GM12878 (cell line): ENCODE results near the gene PPP4R1. TPM values are rescaled to one million over a fixed set of nuclear protein-coding genes. Genes with fewer than 3 reads are reported as not detected.

ENCODE experiments used
- ATAC-seq: fragments of 200-7000 bp; cut with Tn5 transposase; 3 replicates; pipeline ENCODE4 v1.9.1; 2020; ENCODE audit warnings: mild to moderate bottlenecking, moderate library complexity
- BruUV-seq: library from RNA; stranded (reverse); fragments of 400-500 nt; replicated peaks from 2 replicates; lab custom pipeline; 2021; lab: Mats Ljungman, UMichigan
- CTCF ChIA-PET: fragments of 300-600 bp; sonication (Branson Sonifier 250); formaldehyde crosslinking; extraction: SDS; loops from one replicate; lab custom pipeline; 2021; ENCODE audit warnings: inconsistent platforms; lab: Yijun Ruan, JAX
- POLR2A ChIA-PET: fragments of 350-600 bp; formaldehyde crosslinking; extraction: SDS; loops from one replicate; lab custom pipeline; 2021; ENCODE audit warnings: inconsistent platforms; lab: Charles Lee
- RAD21 ChIA-PET: fragments of 300-600 bp; sonication (Branson Sonifier 250); formaldehyde crosslinking; loops from one replicate; lab custom pipeline; 2023; ENCODE audit warnings: antibody characterized with exemption; ENCODE audit not compliant: unreplicated experiment; lab: Charles Lee
- SMC1A ChIA-PET: fragments of 300-600 bp; sonication (Branson Sonifier 250); formaldehyde crosslinking; loops from one replicate; lab custom pipeline; 2023; ENCODE audit not compliant: unreplicated experiment, uncharacterized antibody; lab: Charles Lee
- DNase-seq: peaks from one replicate; pipeline ENCODE4 v3.0.0-alpha.2; 2011; ENCODE audit warnings: low read depth, low spot score
- FAIRE-seq: peaks from 3 replicates; lab custom pipeline; 2011; peaks lifted over from hg19 to GRCh38; lab: Jason Lieb, UNC
- H2AFZ ChIP-seq: 2 replicates; pipeline ENCODE4 v1.6.0; 2011; ENCODE audit warnings: low read depth, low read length, control low read depth; ENCODE audit not compliant: control insufficient read depth
- H3K27ac ChIP-seq: 2 replicates; pipeline ENCODE4 v1.5.1; 2011; ENCODE audit warnings: control low read depth; ENCODE audit not compliant: control insufficient read depth, insufficient read depth
- H3K27me3 ChIP-seq, 2 experiments: replicated peaks in 1 of 2; 2 replicates each; pipeline versions ENCODE4 v1.6.0 to v1.6.1; 2011; ENCODE audit warnings: low read length in 1 of 2; ENCODE audit not compliant: control insufficient read depth in 2 of 2, insufficient read depth in 2 of 2
- H3K36me3 ChIP-seq, 2 experiments: 2 replicates each; pipeline ENCODE4 v1.5.1; 2011; ENCODE audit warnings: low read length in 1 of 2; ENCODE audit not compliant: control insufficient read depth in 2 of 2, insufficient read depth in 2 of 2
- H3K4me1 ChIP-seq: 2 replicates; pipeline ENCODE4 v1.6.1; 2011; ENCODE audit warnings: mild to moderate bottlenecking, low read length, moderate library complexity, mixed read lengths; ENCODE audit not compliant: control insufficient read depth, insufficient read depth
- H3K4me2 ChIP-seq: 2 replicates; pipeline ENCODE4 v1.6.0; 2011; ENCODE audit warnings: control low read depth; ENCODE audit not compliant: control insufficient read depth, insufficient read depth
- H3K4me3 ChIP-seq: fragments of 200-600 bp; sonication (generic); 2 replicates; pipeline ENCODE4 v1.5.1; 2016
- H3K79me2 ChIP-seq: 2 replicates; pipeline ENCODE4 v1.6.0; 2011; ENCODE audit warnings: low read length; ENCODE audit not compliant: control insufficient read depth, insufficient read depth
- H3K9ac ChIP-seq: 2 replicates; pipeline ENCODE4 v1.8.0; 2011; ENCODE audit warnings: low read length, control low read depth, mixed read lengths; ENCODE audit not compliant: control insufficient read depth, insufficient read depth
- H3K9me3 ChIP-seq: replicated peaks from 3 replicates; pipeline ENCODE4 v1.5.1; 2011; ENCODE audit warnings: mild to moderate bottlenecking, low read length; ENCODE audit not compliant: control insufficient read depth, insufficient read depth
- H4K20me1 ChIP-seq: 2 replicates; pipeline ENCODE4 v1.6.0; 2011; ENCODE audit not compliant: control insufficient read depth, insufficient read depth
- FOXM1 ChIP-seq: IDR thresholded peaks from 2 replicates; pipeline ENCODE4 v1.6.1; 2012; ENCODE audit warnings: low read depth, mild to moderate bottlenecking, inconsistent platforms, low read length, moderate library complexity
- IRF3 ChIP-seq: fragments of 450-650 bp; IDR thresholded peaks from 2 replicates; pipeline ENCODE4 v1.6.1; 2014; ENCODE audit warnings: mild to moderate bottlenecking
- JUNB ChIP-seq: IDR thresholded peaks from 2 replicates; pipeline ENCODE4 v1.6.1; 2016; ENCODE audit warnings: antibody characterized with exemption, mild to moderate bottlenecking
- NFIC ChIP-seq: IDR thresholded peaks from 2 replicates; pipeline ENCODE4 v1.6.1; 2012; ENCODE audit warnings: low read depth, mild to moderate bottlenecking, inconsistent platforms, low read length, moderate library complexity
- RUNX3 ChIP-seq: IDR thresholded peaks from 2 replicates; pipeline ENCODE4 v1.6.1; 2012; ENCODE audit warnings: low read length, inconsistent platforms
- ZNF24 ChIP-seq: fragments of 450-650 bp; IDR thresholded peaks from 2 replicates; pipeline ENCODE4 v1.6.1; 2017; ENCODE audit warnings: antibody characterized with exemption, mild to moderate bottlenecking
- WGBS: methylation state at CpG from one replicate; pipeline ENCODE4 v1.1.6; 2016; ENCODE audit warnings: low lambda C conversion rate; ENCODE audit not compliant: insufficient replicate concordance, insufficient coverage; ENCODE audit errors: missing lambda C conversion rate; 5-methylcytosine and 5-hydroxymethylcytosine counted together
- in situ Hi-C: fragments of 300-500 bp; cut with MboI; formaldehyde crosslinking; loops from 9 replicates; pipeline ENCODE4 v1.14.3; 2018; ENCODE audit warnings: mixed read lengths
- intact Hi-C: fragments of 100-400 bp; cut with micrococcal nuclease; formaldehyde crosslinking; loops from one replicate; pipeline ENCODE4 v1.14.2; 2022; ENCODE audit not compliant: unreplicated experiment
- polyA plus RNA-seq, 11 experiments: library from polyadenylated mRNA; depleted of rRNA in 4 of 11; unstranded in 6 of 11; stranded (reverse) in 5 of 11; fragments of >200 nt; fragmentation: Nextera tagmentation in 4 of 11; fragmentation: Illumina TruSeq in 1 of 11; extraction: Ambion mirVana in 4 of 11; extraction: Trizol in 1 of 11; gene quantifications; 1 replicate in 1 of 11; 2 replicates in 10 of 11; pipeline versions ENCODE4 v1.2.1 to v1.2.3, GENCODE V29; 2011 to 2016; ENCODE audit warnings: inconsistent platforms in 2 of 11, missing spikeins in 2 of 11, low read depth in 1 of 11
- total RNA-seq, 4 experiments: library from RNA; depleted of rRNA in 3 of 4; stranded (reverse); fragments of >200 nt in 3 of 4; fragmentation: Illumina TruSeq in 1 of 4; extraction: Trizol in 1 of 4; gene quantifications; 2 replicates each; pipeline versions ENCODE4 v1.2.1 to v1.2.3, GENCODE V29; 2013 to 2021

PPP4R1 gene
- total and polyA plus RNA-seq, 10 of the 15 experiments (the other 5 are each of a cell fraction or from before 2014, with no cell fraction given), result 10.9 to 44.4 (median 26.0) TPM

- Histone ChIP-seq H3K4me3 (no peak overlapping the region), H2AFZ (peak overlapping the region; percentile 68), H3K27ac (no peak overlapping the region), H3K79me2 (no peaks in the 10 kb centered on the region)
- RAD21 ChIA-PET, result no interaction called here
- POLR2A ChIA-PET, result no interaction called here
- ATAC-seq, result no peak
- SMC1A ChIA-PET, result interaction anchor here (0.8 to 1.3 kb wide), 2 partner anchors 13 to 32 kb away, joined by 3 read pairs; no protein-coding TSS in a partner anchor
- peak; percentile 79; the same call in 1 of the 2 replicates for TF ChIP-seq ZNF24
- peak; percentile 60 for TF ChIP-seq JUNB
- peak; percentile 34; the same call in 1 of the 2 replicates for TF ChIP-seq RUNX3
- no peak for TF ChIP-seq FOXM1
- no peak for TF ChIP-seq IRF3
- peak; percentile 53; the same call in 1 of the 2 replicates for TF ChIP-seq NFIC
- TF ChIP-seq, all 136 proteins: peak for 4
- FAIRE-seq, result peak; percentile 31
- CTCF ChIA-PET, result no interaction called here
- intact Hi-C loops (no loop called here), in situ Hi-C loops (no loop called here)
- H3K9ac ChIP-seq, result no peak overlapping the region
- H3K9me3 ChIP-seq, result no peaks in the 10 kb centered on the region; the same call in 2 of the 3 replicates
- 0 out of 2 replicates have a peak overlapping the region, but pooled peaks have one; percentile 1 for H3K4me2 ChIP-seq
- no peaks in the 10 kb centered on the region; a peak in 1 of 4 replicates for H3K27me3 ChIP-seq
- H4K20me1 ChIP-seq, result no peaks in the 10 kb centered on the region
- BruUV-seq, result no TSS peak
- H3K36me3 ChIP-seq, result no peaks in the 10 kb centered on the region
- WGBS, result 46% methylated on average over 7 of the region's 7 CpGs
- peak; percentile 47 for DNase-seq
- H3K4me1 ChIP-seq, result peaks cover 15% of the 10 kb centered on the region
These were observed 34.2 kb upstream of the PPP4R1 start for GRCh38 chr18:9648431-9649163.
